Kidney epithelial cell (primary cell): ENCODE data around the gene DPYSL4. TPM values are rescaled to one million over a fixed set of nuclear protein-coding genes. Genes with fewer than 3 reads are reported as not detected.

Source experiments
- DNase-seq: peaks from one replicate; pipeline ENCODE4 v3.0.0-alpha.2; 2010; ENCODE audit warnings: low read depth
- H3K27me3 ChIP-seq: 2 replicates; pipeline ENCODE4 v1.6.0; 2011; ENCODE audit warnings: low read length; ENCODE audit not compliant: control insufficient read depth, insufficient read depth
- H3K36me3 ChIP-seq: 2 replicates; pipeline ENCODE4 v1.5.1; 2011; ENCODE audit warnings: low read length; ENCODE audit not compliant: control insufficient read depth, insufficient read depth
- H3K4me3 ChIP-seq: 2 replicates; pipeline ENCODE4 v1.5.1; 2011; ENCODE audit warnings: low read depth, mild to moderate bottlenecking, control low read depth, low read length
- total RNA-seq: library from RNA; depleted of rRNA; stranded (reverse); fragments of >200 nt; gene quantifications from 2 replicates; pipeline ENCODE4 v1.2.3, GENCODE V29; 2015
- TF ChIP-seq, protein P1 (sequence below): IDR thresholded peaks from 2 replicates; pipeline ENCODE4 v1.5.1; 2011; ENCODE audit warnings: mild to moderate bottlenecking, moderate library complexity, low read length, control low read depth, inconsistent platforms; ENCODE audit not compliant: insufficient read depth, poor library complexity, severe bottlenecking

Gene DPYSL4
- total RNA-seq, 1 donor from 2014 or later: 15.3 TPM

DNA sequence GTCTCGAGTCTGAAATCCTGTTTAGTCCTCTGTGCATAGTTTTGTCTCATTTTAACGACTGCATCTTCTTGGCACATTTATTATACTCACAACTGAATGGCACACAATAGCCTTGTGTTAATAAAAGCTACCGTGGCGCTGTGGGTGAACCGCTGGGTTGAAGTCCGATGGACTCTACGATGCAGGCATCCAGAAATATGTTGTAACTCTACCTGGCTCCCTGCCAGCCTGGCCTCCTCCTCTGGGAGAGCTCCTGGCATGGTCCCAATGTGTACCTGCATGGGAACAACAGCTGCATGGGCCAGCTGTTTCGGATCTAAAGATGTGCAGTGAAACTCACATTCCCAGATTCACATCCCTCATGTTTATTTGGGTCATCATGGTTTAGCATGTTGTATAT is 3.7 kb upstream of the DPYSL4 start:
- TF ChIP-seq, protein P1, sequence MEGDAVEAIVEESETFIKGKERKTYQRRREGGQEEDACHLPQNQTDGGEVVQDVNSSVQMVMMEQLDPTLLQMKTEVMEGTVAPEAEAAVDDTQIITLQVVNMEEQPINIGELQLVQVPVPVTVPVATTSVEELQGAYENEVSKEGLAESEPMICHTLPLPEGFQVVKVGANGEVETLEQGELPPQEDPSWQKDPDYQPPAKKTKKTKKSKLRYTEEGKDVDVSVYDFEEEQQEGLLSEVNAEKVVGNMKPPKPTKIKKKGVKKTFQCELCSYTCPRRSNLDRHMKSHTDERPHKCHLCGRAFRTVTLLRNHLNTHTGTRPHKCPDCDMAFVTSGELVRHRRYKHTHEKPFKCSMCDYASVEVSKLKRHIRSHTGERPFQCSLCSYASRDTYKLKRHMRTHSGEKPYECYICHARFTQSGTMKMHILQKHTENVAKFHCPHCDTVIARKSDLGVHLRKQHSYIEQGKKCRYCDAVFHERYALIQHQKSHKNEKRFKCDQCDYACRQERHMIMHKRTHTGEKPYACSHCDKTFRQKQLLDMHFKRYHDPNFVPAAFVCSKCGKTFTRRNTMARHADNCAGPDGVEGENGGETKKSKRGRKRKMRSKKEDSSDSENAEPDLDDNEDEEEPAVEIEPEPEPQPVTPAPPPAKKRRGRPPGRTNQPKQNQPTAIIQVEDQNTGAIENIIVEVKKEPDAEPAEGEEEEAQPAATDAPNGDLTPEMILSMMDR: no peak
- peaks cover 54% of the 10 kb centered on the region for H3K27me3 ChIP-seq
- no peaks in the 10 kb centered on the region for H3K36me3 ChIP-seq
- no peak for DNase-seq
- H3K4me3 ChIP-seq: no peak overlapping the region

DNA sequence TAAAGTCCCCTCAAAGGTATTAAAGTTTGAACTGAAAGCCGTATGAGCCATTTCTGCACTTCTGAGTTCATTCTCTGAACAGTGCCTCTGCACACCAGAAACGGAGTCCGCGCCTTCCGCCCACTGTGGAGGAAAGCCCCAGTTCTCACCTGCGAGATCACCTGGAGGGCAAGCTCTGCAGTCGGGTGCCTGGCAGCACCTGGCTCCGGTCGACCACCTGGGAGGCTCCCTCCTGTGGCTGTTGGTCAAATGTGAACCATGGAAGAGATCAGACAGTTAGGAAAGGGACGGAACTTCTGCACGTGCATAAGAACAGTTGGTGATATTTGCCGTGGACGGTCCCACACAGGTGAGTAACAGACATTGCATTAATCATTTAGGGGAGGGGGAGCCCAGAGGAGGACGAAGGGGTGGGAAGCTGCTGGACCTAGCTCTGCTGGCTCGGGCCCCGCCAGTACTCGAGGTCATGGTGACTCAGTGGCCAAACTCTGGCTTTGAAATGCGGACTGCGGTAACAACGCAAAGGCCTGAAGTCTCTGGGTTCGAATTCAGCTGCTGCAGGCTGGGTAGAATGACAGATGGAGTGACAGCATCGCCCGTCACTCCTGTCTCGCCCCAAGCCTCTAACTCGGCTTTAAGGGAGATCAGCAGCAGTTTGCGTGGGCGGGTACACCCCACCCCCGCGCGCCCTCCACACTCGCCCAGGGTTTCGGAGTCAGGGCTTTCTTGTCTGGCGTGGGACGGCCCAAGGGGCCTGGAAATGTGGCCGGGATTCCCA is 1.7 kb upstream of the DPYSL4 start:
- DNase-seq: no peak
- Histone ChIP-seq H3K4me3 (no peak overlapping the region), H3K36me3 (no peaks in the 10 kb centered on the region), H3K27me3 (peaks cover 61% of the 10 kb centered on the region)
- TF ChIP-seq, protein P1: no peak

DNA sequence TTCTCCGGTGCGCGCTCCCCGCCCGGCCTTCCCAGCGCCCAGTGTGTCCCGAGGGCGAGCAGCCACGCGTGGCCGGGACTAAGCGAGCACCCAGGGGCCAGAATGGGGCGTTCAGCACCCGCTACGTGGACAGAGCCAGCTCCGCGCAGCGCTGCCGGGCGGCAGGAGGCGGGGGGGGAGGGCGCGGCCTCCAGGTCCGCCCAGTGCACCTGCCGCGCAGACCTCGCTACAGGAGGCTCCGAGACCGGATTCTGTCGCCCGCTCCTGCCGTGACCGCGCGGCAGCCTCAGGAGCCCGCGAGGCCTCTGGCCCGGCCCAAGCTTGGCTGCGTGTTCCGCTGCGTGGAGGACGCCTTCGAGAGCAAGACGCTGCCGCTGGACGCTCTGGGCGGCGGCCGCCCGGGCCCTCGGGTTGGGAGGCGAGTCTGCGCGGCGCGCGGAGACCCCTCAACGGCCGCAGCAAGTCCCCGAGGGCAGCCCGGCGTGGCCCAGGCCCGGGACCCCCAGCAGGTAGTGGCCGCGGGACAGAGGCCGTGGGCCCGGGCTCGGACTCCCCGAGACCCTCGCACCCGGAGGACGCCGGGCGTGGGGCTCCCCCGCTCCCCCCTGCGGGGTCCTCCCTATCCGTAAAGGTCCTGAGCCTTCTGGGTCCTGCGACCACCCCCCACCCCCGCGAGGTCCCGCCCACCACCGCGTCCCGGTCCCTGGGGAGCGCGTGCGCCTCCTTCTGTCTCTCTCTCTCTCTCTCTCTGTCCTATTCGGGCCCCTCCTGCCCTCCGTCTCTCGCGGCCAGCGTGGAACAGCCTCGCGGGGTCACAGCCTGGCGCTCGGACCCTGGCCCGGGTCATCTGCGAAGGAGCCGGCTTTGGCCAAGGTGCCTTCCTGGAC is 904 bp upstream of the DPYSL4 start:
- TF ChIP-seq, protein P1: no peak
- H3K27me3 ChIP-seq: peaks cover 61% of the 10 kb centered on the region
- no peaks in the 10 kb centered on the region for H3K36me3 ChIP-seq
- peak overlapping the region; percentile 3 for H3K4me3 ChIP-seq
- DNase-seq: no peak

DNA sequence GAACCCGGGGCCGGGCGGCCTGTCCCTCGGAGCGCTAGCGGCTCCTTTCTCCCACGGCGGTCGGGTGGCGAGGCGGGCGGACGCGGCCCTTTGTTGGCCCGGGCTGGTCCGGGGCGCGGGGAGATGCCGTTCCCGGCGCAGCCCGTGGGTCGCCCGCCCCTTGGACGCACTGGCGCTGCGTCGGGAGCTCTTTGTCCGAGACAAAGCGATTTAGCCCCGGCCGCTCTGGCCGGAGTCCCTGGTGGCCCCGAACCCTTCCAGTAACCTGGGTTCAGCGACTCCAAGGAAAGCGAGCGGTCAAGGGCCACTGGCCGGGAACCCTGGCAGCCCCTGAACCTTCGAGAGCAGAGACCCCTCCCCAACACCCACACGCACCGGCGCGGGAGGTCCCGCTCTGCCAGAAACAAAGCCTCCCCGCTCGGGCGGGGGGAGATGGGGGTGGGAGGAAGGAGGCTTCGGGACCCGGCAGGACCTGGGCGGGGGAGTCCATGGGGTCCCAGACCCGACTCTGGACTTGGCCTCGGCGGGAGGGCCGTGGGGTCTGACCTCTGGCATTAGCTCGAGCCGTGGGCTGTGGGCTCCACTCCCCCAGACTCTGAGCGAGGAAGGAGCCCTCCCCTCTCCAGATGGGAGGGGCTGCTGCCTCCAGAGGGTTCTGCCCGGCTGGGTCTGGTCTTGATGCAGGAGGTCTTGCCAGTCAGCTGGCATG is 836 bp downstream of the DPYSL4 start:
- Histone ChIP-seq H3K4me3 (peak overlapping the region; percentile 45), H3K27me3 (peaks cover 56% of the 10 kb centered on the region), H3K36me3 (no peaks in the 10 kb centered on the region)
- TF ChIP-seq, protein P1: no peak
- no peak for DNase-seq

DNA sequence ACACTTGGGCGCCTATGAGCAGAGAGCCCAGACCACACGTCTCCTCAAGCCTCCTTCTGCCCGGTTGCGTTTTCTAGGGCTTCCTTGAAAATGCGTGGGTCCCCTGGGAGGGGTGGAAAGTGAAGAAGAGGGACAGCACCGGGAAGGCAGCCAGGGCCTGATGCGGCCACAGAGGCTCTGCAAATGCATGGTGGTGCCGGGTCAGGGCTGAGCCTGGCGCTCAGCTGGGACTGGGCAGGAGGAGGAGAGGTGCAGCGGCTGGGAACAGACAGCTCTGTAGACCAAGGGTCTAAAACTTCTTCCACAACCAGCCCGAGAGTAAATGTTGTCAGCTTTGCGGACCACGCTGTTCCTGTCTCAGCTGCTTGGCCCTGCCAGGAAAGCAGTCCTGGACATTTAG is 1.6 kb downstream of the DPYSL4 start:
- Histone ChIP-seq H3K4me3 (no peak overlapping the region), H3K27me3 (peaks cover 50% of the 10 kb centered on the region)
- TF ChIP-seq, protein P1: no peak

More for the DNA sequence above, 1.6 kb downstream of the DPYSL4 start:
- no peaks in the 10 kb centered on the region for H3K36me3 ChIP-seq
- DNase-seq: no peak
